HUDEP-2 (cell line): ENCODE results near the gene UBE2J2.
A peak's percentile ranks its signal among the peaks of the same experiment; 100 is the strongest.
"Not testable (repeated sequence)": the region's sequence is repeated elsewhere in the genome, so short reads cannot be mapped to it uniquely, and the experiment has no call there.

ENCODE experiments used
- DNase-seq, 76 experiments: peaks; one replicate each; lab custom pipeline; 2025; ENCODE audit not compliant: unreplicated experiment in 76 of 76; lab: John Stamatoyannopoulos, UW

The UBE2J2 gene

DNA sequence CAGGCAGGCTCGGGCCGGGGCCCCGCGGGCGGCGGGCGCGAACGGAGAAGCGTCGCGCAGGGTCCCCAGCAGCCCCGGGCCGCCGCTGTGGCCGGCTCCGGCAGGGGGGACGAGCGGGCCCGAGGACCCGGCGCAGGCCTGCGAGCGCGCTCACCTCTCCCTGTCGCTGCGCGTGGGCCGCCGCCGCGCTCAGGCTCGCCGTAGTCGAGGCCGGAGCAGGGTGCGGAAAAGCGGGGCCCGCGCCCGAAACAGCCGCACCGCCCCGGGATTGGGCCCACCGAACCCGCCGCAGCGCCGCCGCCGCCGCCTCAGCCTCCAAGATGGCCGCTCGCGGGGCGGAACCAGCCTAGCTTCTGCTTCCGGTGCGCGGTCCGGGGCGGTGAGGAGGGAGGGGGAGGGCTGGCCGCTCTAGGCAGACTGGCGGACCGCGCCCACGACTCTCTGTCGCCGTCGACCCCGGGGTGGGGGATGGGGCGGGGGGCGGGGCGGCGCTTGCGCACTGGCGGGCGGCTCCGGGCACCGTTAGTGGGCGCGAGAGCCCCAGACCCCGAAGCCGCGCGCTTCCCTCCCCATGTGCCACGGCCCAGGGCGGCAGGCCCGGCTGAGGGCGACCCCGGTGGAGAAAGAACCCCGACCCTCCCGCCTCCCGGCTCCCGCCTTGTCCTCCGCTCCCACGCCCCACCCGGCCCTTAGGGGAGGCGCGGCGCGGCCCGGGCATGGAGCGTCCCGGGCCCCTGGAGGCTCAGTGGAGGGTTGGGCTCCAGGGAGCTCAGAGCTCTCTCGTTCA is at the start of gene UBE2J2:
UBE2J2 (minus strand) TSS at position 343 of the 787 bp plus-strand sequence. CDS start 5,862 bp downstream, outside the sequence.
- DNase-seq, result peak in 74 of 76 experiments; percentile 31 to 93 (median 84)

DNA sequence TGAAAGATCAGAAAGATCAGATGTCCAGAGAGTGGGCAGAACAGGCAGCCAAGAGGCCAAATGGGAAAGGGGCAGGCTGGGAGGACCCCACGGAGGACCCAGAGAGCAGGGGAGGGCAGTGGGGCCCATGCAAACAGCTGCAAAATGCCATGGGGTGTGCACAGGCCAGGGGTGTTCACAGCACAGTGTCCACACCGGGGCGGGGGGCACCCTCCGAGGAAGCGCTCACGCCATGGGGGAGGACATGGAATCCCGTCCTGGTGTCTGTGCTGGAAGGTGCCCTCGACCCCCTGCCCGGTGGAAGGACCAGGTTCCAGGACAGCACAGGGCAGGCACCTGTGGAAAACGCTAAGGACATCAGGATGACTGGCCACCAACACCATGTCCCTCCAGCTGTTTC is 49.3 kb upstream of the UBE2J2 start:
- DNase-seq, result no peak

DNA sequence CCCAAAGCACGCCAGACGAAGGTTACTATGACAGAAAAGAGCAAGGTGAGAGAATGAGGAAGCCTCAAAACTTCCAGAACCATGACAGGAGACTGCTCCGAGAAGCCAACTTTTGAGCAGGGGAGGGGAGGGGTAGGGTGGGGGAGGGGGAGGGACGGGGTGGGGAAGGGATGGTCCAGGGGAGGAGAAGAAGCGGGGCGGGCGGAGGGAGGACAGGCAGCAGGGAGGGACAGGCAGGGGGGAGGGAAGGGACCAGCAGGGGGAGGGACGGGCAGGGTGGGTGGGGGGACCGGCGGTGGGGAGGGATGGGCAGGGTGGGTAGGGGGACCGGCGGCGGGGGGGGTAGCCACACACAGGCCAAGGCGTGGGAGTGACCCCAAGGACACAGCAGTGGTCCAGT is 48.8 kb upstream of the UBE2J2 start:
- no peak for DNase-seq

DNA sequence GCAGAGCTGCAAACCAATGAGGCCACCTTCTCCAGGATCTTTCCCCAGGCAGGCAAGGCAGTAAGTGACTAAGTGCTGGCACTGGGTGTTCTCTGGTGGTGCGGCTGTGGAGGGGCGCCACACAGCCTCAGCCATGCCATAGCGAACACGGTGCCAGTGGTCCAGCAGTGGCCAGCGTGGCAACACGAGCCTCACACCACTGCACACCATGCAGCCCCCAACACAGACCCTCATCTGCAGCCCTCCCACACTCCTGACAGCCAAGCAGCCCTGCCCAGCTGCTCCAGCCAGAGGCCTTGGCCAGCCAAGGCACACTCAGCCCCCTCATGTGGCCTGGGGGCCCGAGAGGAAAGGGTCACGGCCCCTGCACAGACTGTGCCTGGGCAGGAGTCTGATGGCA is 47.8 kb upstream of the UBE2J2 start:
- no peak for DNase-seq

DNA sequence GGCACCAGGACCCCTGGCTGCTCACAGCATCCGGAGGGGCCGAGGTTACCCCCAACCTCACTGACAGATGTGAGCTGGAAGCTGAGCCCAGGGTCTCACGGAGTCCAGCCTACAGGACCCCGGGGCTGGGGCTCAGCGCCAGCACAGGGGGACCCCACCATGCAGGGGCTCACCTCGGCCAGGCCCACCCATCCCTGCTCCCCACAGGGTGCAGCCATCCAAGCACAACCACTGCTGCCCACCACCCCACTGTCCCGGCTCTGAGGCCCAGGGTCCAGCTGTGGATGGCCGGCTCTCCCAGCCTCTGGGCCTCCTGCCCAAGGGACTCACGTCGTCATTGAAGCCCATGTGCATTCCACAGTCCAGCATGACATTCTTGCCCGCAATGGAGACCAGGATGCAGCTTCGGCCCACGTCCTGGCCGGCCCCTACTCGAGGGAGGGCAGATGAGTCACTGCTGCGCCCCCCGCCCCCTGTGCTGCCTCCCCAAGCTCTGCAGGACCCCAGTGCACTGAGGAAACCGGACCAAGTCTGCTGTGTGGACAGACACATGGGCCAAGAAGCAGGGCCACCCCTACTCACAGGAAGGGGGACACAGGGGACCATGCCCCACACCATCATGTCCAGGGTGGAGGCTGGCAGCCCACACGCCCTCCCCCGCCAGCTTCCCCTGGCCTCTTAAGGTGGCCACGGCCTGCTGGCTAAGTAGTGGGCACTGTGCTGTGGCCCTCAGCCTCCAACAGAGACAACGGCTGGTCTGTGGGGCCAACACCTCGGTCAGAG is 47.2 kb upstream of the UBE2J2 start:
- DNase-seq, result no peak

DNA sequence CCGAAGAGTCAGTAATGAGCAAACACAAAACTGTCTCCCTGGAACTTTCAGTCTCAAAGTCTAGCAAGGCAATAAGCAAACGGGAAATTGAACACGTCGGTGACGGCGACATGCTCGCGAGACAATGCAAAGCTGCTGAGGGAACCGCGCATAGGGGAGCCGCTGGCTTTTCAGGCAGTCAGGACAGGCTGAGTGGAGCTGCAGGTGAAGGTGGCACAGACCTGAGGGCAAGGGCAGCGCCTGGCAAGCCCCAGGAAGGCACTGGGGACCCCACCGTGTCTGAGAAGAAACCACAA is 45.9 kb upstream of the UBE2J2 start:
- DNase-seq, result no peak

DNA sequence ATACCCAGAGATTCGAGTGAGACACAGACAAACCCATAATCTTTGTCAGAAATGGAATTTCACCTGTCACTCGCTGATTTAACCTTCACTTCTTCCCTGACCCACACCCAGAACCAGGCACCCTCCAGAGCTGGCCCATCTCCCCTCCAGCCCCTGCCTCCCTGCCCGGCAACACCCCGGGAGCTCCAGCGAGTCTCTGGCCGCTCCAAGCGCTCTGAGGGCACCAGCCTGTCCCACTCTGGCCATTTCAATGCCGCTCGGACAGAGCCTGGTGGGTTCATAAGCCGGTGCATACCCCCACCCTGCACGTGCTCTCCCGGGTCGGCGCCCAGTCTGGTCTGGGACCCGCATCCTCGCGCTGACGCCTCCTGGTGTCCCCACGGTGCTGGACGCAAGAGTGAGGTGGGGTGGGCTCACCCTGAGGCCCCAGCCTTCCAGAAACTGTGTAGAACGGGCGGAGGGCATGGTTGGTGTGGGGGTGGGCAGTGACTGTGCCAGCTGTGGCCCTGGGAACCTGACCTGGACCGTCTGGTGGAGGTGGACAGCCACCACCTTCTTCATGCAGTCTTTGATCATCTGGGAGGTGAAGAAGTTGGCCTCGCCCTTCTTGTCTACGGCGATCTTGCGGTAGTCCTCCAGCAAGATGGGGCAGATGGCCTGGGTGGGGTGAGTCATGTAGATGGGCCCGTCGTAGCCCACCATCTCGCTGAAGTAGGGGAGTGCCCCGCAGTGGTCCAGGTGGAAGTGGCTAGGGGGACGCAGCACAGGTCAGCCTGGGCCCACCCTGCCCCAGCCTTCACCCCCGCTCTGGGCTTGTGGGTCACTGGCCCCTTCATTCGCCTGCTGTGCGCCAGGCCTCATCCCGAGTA is 45.4 kb upstream of the UBE2J2 start:
- DNase-seq, result no peak

DNA sequence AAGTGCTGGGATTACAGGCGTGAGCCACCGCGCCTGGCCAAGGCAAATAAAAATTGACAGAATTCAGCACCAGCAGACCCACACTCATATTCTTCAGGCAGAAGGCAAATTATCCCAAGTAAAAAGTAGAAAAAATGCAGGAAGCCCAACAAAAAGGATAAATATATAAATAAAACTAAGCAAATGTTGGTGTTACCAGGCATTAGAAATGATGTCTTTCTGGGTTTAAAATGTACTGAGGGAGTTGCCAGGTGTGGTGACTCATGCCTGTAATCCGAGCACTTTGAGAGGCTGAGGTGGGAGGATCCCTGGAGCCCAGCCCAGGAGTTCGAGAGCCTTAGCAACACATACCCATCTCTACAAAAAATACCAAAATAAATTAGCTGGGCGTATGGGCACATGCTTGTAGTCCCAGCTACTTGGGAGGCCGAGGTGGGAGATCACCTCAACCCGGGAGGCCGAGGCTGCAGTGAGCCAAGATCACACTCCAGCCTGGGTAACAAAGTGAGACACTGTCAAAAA is 44.5 kb upstream of the UBE2J2 start:
- DNase-seq, result peak in 69 of 76 experiments; percentile 30 to 85 (median 62)

DNA sequence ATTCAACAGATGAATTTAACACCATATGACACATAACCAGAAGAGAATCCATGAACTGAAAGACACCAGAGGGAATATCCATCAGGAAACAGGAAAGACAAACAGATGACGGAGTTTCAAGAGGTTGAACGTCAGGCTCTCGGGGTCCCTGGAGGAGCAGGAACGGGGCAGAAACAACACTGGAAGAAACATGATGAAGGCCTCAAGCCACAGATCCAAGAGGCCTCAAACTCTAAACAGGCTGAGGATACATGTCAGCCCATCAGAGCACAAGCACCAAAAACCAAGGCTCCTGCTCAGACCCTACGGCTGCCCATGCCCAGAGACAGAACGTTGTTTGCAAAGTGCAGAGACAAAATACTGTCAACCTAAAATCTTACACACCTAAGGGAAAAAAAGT is 43.8 kb upstream of the UBE2J2 start:
- DNase-seq, result no peak

DNA sequence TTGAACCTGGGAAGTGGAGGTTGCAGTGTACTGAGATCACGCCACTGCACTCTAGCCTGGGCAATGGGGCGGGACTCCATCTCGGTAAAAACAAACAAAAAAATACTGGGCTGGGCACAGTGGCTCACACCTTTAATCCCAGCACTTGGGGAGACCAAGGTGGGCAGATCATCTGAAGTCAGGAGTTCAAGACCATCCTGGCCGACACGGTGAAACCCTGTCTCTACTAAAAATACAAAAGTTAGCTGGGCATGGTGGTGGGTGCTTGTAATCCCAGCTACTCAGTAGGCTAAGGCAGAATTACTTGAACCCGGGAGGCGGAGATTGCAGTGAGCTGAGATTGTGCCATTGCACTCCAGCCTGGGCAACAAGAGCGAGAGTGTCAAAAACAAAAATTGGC is 42.5 kb upstream of the UBE2J2 start:
- not testable (repeated sequence) for DNase-seq

DNA sequence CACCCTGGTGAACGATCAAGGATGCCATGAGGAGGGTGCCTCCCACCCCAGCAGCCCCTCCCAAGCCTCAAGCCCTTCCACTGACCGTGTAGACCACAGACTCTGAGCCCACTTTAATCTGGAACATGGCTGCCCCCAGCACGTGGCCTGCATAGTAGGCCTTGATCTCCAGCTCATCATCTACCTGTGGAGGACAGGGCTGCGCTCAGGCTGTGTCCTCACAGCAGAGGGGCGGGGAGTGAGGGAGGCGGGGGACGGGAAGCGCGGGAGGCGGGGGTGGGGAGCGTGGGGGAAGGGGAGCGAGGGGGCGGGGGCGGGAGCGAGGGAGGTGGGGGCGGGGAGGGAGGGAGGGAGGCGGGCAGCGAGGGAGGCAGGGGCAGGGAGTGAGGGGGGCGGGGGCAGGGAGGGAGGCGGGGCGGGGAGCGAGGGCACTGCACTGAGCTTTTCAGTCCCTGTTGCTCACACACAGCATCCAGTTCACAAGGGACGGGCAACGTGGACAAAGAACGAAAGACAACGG is 41.8 kb upstream of the UBE2J2 start:
- DNase-seq, result no peak

DNA sequence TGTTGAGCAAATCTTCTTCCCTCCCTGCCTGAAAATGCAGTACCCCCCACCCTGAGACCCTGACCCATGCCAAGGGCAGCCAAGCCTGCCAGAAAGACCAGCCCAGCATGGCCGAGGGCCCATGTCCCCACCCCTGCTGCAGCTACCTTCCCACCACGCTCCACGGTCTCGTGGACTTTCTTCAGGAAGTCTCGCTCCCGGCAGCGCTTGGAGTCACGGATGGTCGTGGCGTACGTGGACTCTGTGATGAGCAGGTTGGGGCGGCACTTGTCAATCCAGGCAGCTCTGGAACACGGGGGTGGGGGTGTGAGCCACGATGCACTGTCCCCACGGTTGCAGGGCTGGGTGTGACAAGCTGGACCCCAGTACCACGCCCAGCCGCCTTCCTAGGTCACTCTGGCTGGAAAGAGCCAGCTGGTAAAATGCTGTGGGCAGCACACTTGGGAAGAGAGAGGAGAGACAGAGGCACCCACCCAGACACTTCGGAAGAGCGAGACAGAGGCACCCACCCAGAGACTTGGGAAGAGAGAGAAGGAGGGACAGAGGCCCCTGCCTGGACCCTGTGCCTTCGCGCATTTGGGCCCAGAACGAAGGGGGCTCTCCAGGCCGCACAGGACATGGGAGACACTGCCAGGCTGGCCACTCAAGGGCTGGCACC is 41.2 kb upstream of the UBE2J2 start:
- DNase-seq, result no peak

DNA sequence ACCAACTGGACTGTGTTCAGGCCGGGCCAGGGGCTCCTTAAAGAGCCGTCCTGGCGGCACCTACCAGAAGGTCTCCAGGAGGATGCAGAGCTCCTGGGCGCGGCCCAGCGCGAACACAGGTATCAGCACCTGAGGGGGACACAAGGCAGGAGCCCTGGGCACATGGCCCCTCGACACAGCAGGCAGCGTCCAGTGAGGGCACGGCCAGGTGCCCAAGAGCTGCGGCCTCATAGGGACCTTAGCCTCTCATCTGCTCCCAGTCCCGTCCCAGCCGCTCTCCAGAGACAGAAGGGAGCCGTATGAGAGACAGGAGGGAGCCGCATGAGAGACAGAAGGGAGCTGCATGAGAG is 40.6 kb upstream of the UBE2J2 start:
- DNase-seq, result no peak

DNA sequence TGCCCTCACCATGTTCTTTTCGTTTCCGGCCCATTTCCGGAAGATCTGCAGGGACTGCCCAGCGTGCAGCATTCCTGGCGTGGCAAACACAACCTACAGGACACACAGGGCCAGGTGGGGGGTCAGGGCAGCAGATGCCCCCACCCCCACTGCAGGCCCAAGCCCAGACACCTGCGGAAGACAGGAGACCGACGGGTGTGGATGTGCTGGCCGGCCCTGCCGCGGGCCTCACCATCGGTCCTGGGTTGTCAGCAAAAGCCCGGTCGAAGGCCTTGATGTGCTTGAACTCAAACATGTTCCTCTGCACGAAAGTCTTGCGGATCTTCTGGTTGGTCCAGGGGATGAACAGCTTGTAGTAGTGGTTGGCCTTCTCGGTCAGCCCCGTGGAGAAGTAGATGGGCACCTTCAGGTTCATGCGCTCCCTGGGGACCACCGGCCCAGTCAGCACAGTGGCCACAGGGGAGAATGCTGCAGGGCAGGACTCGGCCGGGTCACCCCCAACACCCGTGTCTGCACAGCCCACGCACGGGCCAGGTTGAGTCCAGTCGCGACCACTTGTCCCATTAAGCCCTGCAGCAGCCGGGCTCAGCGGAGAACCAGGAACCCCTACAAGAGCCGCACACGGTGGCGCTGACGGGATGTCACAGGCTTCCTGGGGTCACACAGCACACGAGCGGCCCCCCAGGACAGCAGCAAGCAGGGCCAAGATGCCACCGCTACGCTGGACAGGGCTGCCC is 40.0 kb upstream of the UBE2J2 start:
- no peak for DNase-seq

DNA sequence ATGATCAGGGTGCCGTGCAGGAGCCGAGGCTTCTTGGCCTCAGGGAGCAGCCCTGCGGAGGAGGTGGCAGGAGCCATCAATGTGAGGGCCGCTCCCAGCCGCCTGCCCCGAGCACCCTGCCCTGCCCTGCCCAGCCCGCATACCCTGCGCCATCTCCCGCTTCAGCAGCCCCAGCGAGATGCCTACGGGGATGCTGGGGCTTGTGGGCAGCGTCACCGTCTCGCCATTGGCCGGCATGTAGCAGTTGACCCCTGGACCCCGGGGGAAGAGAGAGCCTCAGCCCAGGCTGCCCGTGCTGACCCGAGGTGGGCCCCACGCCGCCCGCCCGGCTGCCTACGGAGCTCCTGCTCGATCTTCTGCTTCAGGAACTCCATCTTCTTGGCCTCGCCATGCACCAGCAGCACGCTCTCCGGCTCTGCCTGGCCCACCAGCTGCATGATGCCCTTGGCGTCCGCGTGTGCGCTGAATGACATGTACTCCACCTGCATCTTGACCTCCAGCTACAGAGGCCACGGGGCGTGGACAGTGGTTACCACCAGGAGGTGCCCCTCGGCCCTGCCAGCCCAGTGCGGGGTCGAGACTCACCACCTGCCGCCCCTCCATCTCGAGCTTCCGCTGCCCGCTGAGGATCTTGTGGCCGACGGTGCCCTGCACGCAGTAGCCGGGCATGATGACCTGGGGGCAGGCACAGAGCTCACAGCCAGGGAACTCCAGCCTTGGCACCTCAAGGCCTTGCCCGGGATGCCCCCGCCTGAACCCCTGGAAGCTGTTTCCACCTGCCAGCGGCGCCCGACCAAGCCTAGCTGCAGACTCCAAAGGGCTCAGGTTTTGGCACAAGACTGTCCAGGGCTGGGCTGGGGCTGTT is 39.0 kb upstream of the UBE2J2 start:
- no peak for DNase-seq

DNA sequence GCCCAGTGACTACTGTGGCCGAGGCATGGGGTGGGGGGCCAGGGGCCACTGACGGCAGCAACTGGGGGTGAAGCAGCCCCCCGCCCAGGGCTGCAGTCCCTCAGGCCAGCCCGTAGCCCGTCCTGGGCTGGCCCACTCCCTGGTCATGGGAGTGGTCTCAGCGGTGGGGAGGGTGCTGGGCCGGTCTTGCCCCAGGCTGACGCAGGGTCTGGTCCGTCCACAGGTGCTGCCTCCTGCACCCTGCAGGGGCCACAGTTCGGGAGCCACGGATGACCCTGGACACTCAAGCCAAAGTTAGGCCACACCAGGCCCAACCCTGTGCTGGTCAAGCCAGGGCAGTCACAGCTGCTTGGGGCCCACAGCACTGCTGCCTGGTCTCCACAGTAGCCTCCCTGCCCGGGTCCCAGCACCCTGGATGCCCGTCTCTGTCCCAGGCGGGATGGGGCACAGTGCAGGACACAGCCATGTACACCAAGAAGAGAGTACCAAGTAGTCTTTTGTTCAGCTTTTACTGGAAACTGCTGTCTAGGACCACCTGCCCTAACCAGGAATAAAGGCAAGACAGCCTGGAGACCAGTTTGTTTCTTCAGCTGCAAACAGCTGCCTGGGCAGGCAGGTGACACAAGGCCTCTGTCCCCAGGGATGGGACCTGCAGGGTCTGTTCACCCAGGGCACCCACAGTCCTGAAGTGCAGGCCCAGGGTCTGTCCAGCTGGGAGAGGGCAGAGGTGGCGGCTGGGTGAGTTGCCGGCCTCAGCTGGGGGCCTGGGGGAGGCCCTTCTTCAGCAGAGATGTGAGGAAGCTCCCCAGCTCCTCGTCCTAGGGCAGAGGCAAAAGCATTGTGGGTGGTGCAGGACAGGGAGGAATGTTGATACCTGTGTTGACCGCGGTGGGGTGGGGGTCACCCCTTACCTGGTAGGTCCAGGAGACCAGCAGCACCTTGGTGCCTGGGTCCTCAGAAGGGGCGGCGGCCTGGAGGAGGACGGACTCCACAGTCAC is 37.8 kb upstream of the UBE2J2 start:
- DNase-seq, result no peak

DNA sequence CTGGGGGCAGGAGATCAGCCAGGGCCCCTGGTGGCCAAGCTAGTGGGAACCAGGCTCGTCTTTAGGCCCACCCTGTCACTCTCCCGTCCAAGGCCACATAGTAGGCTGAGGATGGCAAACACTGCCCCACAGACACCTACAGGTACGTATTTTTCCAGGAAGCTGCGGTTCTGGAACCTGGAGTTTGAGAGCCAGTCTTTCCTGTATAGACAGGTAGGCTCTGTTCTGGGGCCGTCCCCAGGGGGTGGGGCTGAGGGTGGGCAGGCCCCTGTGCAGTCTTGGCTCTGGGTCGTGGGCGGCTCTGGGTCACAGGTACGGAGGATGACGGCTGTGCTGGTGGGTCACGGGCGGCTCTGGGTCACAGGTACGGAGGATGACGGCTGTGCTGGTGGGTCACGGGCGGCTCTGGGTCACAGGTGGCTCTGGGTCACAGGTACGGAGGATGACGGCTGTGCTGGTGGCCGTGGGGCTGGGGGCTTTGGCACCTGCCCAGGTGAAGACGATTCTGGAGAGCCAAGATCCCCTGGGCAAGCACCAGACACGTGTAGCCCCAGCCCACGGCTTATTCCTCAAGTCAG is 36.9 kb upstream of the UBE2J2 start:
- DNase-seq, result no peak

DNA sequence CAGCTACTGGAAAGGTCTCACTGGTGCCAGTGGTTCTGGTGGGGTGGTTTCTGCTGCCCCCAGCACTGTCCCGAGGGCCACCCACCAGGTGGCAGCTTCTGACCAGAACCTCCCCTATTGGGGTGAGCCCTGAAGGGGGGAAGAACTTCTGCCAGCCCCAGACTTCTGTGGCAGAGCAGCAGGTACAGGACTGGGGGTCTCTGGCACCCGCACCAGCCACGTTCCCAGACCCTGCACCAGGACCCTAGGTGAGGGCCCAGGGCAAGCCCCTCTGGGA is 36.4 kb upstream of the UBE2J2 start:
- no peak for DNase-seq
